ACC112 (cell line): ENCODE results near the gene IGF2BP2.

Source experiments
- H2AFZ ChIP-seq: fragments of 200-600 bp; sonication (generic); one replicate; pipeline ENCODE4 v1.6.0; 2017; ENCODE audit warnings: antibody characterized with exemption, low read length; ENCODE audit not compliant: unreplicated experiment
- H3K27ac ChIP-seq: fragments of 200-600 bp; sonication (generic); 2 replicates; pipeline ENCODE4 v1.5.1; 2014; ENCODE audit warnings: low read depth, mild to moderate bottlenecking, antibody characterized with exemption, low read length, moderate library complexity
- H3K27me3 ChIP-seq: fragments of 200-600 bp; sonication (generic); 2 replicates; pipeline ENCODE4 v1.6.1; 2014; ENCODE audit warnings: mild to moderate bottlenecking, antibody characterized with exemption, low read length, moderate library complexity, mixed read lengths; ENCODE audit not compliant: insufficient read depth
- H3K36me3 ChIP-seq: fragments of 200-600 bp; sonication (generic); 2 replicates; pipeline ENCODE4 v1.6.1; 2016; ENCODE audit warnings: mild to moderate bottlenecking, antibody characterized with exemption, low read length, moderate library complexity, mixed read lengths; ENCODE audit not compliant: insufficient read depth
- H3K4me1 ChIP-seq: fragments of 200-600 bp; sonication (generic); one replicate; pipeline ENCODE4 v1.6.1; 2016; ENCODE audit warnings: low read length, mixed read lengths; ENCODE audit not compliant: insufficient read depth, unreplicated experiment, control insufficient read depth
- H3K4me3 ChIP-seq: fragments of 200-600 bp; sonication (generic); 2 replicates; pipeline ENCODE4 v1.5.1; 2014; ENCODE audit warnings: mild to moderate bottlenecking, low read depth, low read length
- H3K79me2 ChIP-seq: fragments of 200-600 bp; sonication (generic); one replicate; pipeline ENCODE4 v1.6.0; 2016; ENCODE audit warnings: low read length; ENCODE audit not compliant: control insufficient read depth, unreplicated experiment, insufficient read depth

The IGF2BP2 gene

DNA sequence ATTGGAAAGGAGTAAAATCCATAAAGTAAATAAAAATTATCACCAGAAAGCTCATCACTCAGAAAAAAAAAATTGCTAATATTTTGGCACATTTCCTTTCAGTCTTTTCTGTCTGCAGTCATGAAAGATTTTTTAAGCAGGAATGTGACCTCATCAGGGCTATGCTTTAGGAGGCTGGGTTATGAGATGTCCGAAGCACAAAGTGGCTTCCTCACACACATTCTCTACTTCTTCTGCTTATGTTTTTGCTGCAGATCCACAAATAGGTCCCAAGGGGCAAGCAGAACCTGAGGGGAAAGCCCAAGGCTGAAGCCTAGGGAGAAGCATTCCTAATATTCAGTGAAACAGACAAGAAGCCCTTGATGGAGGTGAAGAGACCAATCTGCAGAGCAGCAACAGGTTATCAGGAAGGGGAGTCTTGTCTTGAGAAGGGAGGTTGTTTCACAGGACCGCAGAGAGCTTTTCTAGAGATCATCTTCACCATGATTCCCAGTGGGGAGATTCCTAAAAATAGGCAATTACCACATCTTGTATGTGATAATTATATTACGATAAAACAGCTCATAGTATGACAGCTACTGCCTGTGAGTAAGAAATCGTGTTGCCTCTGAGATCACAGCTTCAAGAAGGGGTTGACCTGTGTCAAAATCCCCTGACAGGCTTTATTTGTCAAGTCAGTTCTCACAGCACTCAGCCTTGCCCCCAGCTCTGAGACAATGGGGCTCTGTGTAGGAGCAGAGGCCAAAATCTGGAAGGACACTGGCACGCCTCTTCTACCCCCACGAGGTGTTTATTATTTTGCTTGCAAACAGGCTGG lies 60.5 kb downstream of the IGF2BP2 start:
- peak overlapping the region; percentile 31 for H3K4me3 ChIP-seq
- no peak overlapping the region for H2AFZ ChIP-seq
- H3K36me3 ChIP-seq: no peaks in the 10 kb centered on the region
- peak overlapping the region; percentile 73 for H3K27ac ChIP-seq
- H3K79me2 ChIP-seq: peaks cover 92% of the 10 kb centered on the region
- H3K4me1 ChIP-seq: peaks cover 76% of the 10 kb centered on the region
- no peaks in the 10 kb centered on the region for H3K27me3 ChIP-seq

DNA sequence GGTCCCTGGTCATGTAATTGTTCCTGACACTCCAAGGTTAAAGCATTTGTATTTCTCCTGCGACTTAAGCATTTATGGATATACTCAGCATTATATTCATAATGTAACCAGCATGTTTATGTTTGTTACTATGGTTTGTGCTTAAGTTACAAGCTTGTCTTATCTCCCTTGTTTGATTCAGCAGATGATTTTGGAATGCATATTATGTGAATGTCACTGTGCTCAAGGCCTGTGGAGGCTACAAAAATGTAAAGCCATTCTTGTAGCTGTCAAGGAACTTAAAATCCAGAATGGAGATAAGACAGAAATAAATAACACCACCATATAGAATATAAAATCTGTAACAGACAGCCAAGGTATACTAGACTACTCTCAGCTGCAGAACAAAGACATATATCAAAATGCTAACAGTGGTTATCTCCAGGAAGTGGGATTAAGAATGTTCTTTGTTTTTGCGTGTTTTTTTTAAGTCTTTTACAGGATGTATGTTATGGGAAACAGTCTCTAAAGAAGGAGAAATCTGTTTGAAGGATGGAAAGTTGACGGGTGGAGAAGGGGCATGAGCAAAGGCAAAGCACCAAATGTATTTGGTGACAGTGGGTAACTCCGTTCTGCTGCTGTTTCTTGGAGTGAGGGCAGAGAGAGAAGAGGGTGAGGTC lies 61.4 kb downstream of the IGF2BP2 start:
- Histone ChIP-seq H3K4me1 (peaks cover 79% of the 10 kb centered on the region), H3K79me2 (peaks cover 92% of the 10 kb centered on the region), H3K36me3 (no peaks in the 10 kb centered on the region), H3K27ac (peak overlapping the region; percentile 73), H3K4me3 (no peak overlapping the region), H2AFZ (no peak overlapping the region), H3K27me3 (no peaks in the 10 kb centered on the region)

DNA sequence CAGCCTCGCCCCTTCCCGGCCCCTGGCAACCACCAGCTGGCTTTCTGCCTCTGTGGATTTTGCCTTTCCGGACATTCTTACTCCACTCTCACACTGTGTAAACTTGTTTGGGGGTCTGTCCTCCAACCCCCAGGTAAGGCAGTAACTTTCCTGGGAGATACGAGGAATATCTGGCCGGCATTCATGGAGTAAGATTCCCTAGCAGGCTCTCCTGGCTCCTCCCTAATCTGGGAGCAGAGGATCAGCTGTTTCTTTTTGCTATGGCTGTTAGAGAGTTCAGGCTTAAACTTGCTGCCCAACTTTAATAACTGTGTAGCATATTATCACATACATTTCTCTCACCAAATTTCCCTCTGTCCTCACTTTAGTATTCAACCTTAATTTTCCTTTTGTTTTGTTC lies 64.3 kb downstream of the IGF2BP2 start:
- Histone ChIP-seq H3K4me1 (peaks cover 75% of the 10 kb centered on the region), H3K4me3 (peak overlapping the region; percentile 66), H3K27ac (peak overlapping the region; percentile 23), H3K36me3 (peaks cover 18% of the 10 kb centered on the region), H3K79me2 (peaks cover 92% of the 10 kb centered on the region), H2AFZ (no peak overlapping the region), H3K27me3 (no peaks in the 10 kb centered on the region)

DNA sequence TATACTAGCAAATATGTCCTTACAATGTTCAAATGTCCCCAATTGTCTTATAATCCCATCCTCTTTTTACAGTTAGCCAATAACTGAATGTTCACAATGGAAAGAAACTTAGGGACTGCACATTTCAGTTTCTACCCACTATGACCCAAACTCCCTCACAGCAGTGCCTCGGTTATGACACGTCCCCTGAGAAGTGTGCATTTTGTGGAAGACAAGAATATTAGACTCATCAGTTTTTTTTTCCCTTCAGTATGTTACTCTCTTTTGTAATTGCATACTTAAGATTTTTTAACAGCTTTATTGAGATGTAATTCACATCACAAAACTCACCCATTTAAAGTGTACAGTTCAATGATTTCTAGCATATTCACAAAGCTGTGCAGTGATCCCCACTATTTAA lies 64.8 kb downstream of the IGF2BP2 start:
- Histone ChIP-seq H3K4me3 (peak overlapping the region; percentile 66), H2AFZ (no peak overlapping the region), H3K27me3 (no peaks in the 10 kb centered on the region), H3K27ac (peak overlapping the region; percentile 23; the same call in 1 of the 2 replicates), H3K4me1 (peaks cover 71% of the 10 kb centered on the region), H3K36me3 (peaks cover 21% of the 10 kb centered on the region), H3K79me2 (peaks cover 92% of the 10 kb centered on the region)

DNA sequence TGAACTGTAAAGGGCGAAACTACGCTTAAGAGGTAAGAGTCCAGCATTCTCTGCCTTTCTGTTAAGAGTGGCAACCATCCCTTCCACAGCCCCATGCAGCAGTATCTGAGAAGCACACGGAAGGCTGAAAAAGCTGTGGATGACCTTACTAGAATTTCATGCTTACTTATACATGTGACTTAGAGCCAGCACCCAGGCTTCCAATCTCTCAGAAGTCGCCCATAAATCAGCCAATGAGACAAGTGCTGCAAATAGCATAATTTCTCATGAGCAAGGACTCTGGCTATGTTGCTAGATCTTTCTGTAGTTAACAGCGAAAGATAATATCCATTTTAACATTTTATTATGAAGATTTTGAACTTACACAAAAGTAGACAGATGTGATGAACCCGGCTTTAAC lies 65.3 kb downstream of the IGF2BP2 start:
- Histone ChIP-seq H3K27ac (no peak overlapping the region), H3K4me3 (no peak overlapping the region), H3K27me3 (no peaks in the 10 kb centered on the region), H2AFZ (no peak overlapping the region), H3K36me3 (peaks cover 21% of the 10 kb centered on the region), H3K79me2 (peaks cover 92% of the 10 kb centered on the region), H3K4me1 (peaks cover 65% of the 10 kb centered on the region)

DNA sequence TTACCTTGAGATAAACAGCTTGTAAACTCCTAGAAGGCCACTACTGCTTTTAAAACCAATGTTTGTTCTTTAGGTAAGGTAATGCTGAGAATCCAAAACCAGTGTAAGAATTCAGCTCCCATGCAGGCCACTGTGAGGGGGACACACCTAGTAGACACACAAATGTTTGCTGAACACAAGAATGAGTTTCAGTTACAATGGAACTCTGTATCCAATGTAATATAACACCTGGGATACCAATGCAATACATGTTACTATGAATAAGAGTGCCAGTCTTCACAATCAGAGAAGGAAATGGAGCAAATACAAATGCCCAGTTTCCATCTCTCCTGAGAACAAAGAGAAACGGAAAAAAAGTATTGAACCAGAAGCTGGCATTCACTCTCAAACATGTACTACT lies 65.9 kb downstream of the IGF2BP2 start:
- no peak overlapping the region for H3K27ac ChIP-seq
- H3K4me3 ChIP-seq: no peak overlapping the region

DNA sequence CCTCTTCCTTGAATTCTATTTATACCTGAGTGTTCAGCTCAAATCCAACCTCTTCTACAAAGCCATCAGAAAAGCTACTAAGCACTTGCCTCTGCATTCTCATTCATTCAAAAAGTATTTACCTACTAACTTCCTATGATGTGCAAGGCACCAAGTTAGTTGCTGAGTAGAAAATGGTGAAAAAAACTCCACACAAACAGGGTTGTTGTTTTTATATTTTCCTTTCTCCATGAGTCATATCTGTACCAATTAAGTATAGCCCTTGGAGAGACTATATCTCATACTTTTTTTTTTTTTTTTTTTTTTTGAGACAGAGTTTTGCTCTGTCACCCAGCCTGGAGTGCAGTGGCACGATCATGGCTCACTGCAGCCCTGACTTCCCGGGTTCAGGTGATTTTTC lies 67.7 kb downstream of the IGF2BP2 start:
- Histone ChIP-seq H3K79me2 (peaks cover 88% of the 10 kb centered on the region), H3K4me3 (no peak overlapping the region), H3K27ac (no peak overlapping the region), H3K36me3 (peaks cover 31% of the 10 kb centered on the region), H3K27me3 (no peaks in the 10 kb centered on the region), H3K4me1 (peaks cover 45% of the 10 kb centered on the region), H2AFZ (no peak overlapping the region)

More for the DNA sequence above, 65.9 kb downstream of the IGF2BP2 start:
- peaks cover 89% of the 10 kb centered on the region for H3K79me2 ChIP-seq
- peaks cover 21% of the 10 kb centered on the region for H3K36me3 ChIP-seq
- no peaks in the 10 kb centered on the region for H3K27me3 ChIP-seq
- peaks cover 60% of the 10 kb centered on the region for H3K4me1 ChIP-seq
- H2AFZ ChIP-seq: no peak overlapping the region

DNA sequence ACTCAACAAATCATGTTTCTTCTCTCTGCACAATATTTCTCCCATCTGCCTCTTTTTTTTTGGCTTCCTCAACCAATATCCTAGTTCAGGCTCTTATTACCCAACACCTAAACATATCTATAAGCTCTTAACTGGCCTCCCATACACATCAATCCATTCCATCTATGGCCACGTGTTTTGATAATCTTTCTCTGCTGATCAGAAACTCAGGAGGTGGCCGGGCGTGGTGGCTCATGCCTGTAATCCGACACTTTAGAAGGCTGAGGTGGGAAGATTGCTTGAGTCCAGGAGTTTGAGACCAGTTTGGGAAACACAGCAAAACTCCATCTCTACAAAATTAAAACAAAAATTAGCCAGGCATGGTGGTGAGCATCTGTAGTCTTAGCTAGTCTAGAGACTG lies 68.4 kb downstream of the IGF2BP2 start:
- Histone ChIP-seq H3K36me3 (peaks cover 31% of the 10 kb centered on the region), H2AFZ (no peak overlapping the region), H3K4me3 (no peak overlapping the region), H3K27ac (no peak overlapping the region), H3K4me1 (peaks cover 41% of the 10 kb centered on the region), H3K79me2 (peaks cover 86% of the 10 kb centered on the region), H3K27me3 (no peaks in the 10 kb centered on the region)

DNA sequence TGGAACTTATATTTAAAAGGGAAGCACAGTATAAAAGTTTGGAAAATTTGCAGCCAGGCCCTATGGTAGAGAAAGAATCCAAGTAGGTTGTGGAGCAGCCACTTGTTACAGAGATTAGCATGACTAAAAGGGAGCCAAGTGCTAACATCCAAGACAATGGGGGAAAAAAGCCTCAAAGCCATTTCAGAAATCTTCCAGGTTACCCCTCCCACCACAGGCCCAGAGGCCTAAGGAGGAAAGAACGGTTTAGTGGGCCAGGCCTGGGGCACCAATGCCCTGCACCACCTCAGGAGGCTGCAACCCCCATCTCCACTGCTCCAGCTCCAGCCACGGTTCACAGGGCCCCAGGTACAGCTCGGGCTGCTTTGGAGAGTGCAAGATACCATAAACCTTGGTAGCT lies 69.9 kb downstream of the IGF2BP2 start:
- Histone ChIP-seq H3K4me1 (peaks cover 26% of the 10 kb centered on the region), H2AFZ (no peak overlapping the region), H3K4me3 (no peak overlapping the region), H3K36me3 (peaks cover 31% of the 10 kb centered on the region), H3K27ac (no peak overlapping the region), H3K79me2 (peaks cover 85% of the 10 kb centered on the region), H3K27me3 (no peaks in the 10 kb centered on the region)

DNA sequence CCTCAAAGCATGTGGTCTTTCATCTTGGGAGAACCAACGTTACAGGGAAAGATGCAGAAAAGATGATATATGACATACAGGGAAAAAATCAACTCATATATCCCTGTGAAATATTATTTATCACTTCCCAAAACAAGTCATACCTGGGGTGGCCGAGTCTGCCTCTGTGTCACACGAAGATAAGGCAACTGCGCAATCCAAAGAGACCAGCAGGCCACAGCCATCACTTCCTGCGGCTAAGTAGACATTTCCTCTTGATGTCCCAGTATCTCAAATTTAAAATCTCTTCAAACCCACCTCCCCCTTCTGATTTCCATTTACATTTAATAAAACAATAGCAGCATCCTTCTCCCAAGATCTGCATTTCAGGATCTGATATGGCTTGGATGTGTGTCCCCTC lies 71.5 kb downstream of the IGF2BP2 start:
- peaks cover 30% of the 10 kb centered on the region for H3K36me3 ChIP-seq
- H3K4me3 ChIP-seq: no peak overlapping the region
- peaks cover 19% of the 10 kb centered on the region for H3K4me1 ChIP-seq
- no peak overlapping the region for H2AFZ ChIP-seq
- H3K27me3 ChIP-seq: no peaks in the 10 kb centered on the region
- H3K27ac ChIP-seq: no peak overlapping the region
- H3K79me2 ChIP-seq: peaks cover 85% of the 10 kb centered on the region

DNA sequence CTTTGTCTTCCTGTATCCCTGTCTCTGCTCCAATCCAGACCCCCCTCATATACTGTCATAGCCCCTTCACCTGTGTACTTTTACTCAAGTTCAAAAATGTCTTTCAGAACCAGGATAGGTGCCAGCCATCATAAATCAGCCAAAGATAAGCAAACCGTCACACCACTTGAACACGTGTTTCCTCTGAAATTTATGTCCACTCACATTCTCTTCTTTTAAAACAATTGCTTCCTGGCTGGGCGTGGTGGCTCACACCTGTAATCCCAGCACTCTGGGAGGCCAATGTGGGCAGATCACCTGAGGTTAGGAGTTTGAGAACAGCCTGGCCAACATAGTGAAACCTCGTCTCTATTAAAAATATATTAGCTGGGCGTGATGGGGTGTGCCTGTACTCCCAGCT lies 74.1 kb downstream of the IGF2BP2 start:
- Histone ChIP-seq H3K27me3 (no peaks in the 10 kb centered on the region), H3K36me3 (peaks cover 14% of the 10 kb centered on the region), H3K4me1 (peaks cover 15% of the 10 kb centered on the region), H3K4me3 (no peak overlapping the region), H3K79me2 (peaks cover 81% of the 10 kb centered on the region), H3K27ac (no peak overlapping the region), H2AFZ (no peak overlapping the region)
